ENCODE measurements around the gene TGFBR3.
"Not testable (repeated sequence)": the region's sequence is repeated elsewhere in the genome, so short reads cannot be mapped to it uniquely, and the experiment has no call there.

Gene TGFBR3

DNA sequence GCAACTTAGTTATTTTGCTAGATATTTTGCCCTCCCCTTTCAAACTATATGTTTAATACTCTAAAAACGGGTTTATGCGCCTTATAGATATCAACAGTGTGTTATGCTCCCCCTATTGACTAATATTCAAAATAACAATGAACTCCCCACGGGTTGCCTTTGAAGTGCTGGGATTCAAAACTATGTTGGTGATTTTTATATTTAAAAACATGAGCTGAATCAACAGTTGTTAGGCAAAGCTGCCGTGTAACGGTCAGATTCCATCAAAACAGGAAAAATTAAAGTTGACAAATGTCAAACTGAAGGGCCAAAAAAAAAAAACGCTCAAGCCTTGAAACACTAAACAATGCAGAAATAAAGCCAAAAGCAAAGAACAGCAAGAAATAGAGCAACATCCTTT lies 2.5 kb downstream of the TGFBR3 start:
- DNase-seq (ENCODE audit: low read depth): peak; percentile 43

DNA sequence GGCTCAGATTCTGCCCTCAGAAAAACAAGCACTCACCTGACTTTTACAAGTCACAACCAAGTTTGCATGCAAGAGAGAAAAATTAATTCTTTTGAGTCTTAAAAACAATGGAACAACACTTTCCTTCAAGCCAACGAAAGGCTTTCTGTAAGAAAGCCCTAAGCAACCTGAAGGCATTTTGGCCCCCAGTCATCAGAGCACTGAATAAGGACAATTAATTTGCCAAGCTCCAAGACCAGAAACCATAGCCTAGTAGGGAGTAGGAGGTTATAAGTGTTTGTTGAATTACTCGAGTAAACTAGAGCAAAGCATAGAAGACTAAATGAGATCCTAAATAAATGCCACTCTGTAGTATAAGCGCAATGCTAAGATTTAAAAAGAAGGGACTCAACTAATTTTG lies 4.7 kb downstream of the TGFBR3 start:
- DNase-seq (ENCODE audit: low read depth): no peak

DNA sequence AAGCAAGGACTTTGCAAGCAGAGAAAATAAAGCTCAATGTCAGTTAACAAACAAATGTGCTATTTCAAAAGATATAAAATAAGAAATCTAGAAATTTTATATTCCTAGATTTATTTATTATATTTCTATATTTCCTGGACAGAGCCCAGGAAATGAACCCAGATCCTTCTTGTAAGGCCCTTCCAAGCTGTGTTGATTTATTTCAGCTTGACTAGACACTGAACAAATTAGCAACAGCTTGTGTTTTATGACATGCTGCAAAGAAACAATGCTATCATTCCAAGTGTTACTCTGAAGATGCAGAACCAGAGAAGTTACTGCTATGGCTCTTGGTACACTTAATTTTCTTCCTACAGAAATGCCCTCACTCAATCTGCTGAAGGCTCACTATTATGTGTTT lies 6.2 kb downstream of the TGFBR3 start:
- DNase-seq (ENCODE audit: low read depth): no peak

- no peak for DNase-seq (ENCODE audit: low read depth)
Measured at GRCh38 chr1:91877574-91878208, 8.3 kb downstream of the TGFBR3 start.

- no peak for DNase-seq (ENCODE audit: low read depth)
Measured at GRCh38 chr1:91876781-91877573, 9.0 kb downstream of the TGFBR3 start.

DNA sequence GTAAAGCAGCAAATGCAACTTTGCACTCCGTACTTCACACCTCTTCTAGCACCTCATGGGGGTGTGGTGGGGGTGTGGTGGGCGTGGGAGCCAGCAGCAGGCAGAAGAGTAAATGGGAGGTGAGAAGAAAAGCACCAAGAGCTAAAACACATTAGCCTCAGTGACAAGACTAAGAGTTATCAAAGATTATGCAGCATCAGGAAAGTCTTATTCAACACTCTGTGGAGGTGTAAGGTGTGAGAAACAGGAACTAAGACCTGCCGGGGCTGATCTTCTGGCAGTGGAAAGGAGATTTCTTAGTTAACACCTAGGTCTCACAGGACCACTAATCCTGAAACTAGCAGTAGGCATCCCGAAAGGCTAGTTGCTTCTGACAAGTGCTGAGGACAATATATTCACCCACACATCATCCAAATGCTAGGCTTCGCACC lies 9.9 kb downstream of the TGFBR3 start:
- DNase-seq (ENCODE audit: low read depth): no peak

DNA sequence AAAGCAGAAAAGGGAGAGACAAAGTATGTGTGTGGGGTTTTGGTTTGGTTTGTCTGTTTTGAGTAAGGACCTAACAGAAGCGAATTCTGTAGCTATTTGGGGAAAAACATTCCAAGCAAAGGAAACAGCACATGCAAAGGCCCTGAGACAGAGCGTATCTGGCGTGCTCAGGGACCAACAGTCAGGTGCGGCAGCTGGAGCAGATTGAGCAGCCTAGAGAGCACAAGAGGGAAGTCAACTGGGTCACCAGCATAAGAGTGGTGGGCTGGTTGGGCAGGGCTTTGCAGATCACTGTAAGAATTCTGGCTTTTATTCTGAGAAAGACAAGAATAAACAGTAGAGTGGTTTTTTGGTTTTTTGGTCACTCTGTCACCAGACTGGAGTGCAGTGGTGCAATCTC lies 11.8 kb downstream of the TGFBR3 start:
- DNase-seq (ENCODE audit: low read depth): no peak

GRCh38 chr1:91872559-91873081 lies 13.3 kb downstream of the TGFBR3 start:
- DNase-seq (ENCODE audit: low read depth): peak; percentile 43

DNA sequence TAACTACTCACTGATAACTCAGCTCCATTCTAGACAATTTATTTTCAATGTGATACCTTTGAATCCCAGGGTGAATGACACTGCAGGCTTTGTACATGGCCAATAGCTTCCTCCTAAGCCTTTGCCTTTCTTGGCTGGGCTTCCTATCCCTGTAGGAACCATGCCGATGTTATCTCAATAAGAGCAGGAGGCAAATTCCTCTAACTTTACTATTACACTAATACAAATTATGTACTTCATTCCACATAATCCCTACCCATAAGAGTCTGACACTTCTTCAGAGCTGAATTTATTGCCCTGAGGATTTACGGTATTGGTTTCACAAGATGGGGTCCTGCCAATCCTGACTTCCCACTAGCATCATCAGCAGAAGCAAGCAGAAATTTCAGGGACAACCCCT lies 14.0 kb downstream of the TGFBR3 start:
- DNase-seq (ENCODE audit: low read depth): peak; percentile 76

DNA sequence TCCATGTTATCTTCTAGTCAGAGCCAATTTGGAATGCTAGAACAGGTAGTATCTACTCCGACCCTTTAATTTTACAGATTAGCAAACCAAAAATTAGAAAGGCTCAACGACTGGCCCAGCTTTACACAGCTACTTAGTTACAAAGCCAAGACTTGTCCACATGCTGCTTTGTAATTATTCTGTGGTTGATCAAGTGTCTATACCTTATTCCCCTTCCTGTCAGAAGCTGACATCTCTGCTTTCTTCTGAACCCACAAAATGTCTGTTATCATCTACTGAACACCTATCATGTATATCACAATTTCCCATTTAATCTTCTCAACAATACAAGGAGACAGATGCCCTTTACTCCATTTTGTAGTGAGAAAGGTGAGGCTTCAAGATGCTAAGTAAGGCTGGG lies 15.6 kb downstream of the TGFBR3 start:
- no peak for DNase-seq (ENCODE audit: low read depth)

- peak; percentile 11 for DNase-seq (ENCODE audit: low read depth)
Measured at GRCh38 chr1:91866425-91866824, 19.5 kb downstream of the TGFBR3 start.

DNA sequence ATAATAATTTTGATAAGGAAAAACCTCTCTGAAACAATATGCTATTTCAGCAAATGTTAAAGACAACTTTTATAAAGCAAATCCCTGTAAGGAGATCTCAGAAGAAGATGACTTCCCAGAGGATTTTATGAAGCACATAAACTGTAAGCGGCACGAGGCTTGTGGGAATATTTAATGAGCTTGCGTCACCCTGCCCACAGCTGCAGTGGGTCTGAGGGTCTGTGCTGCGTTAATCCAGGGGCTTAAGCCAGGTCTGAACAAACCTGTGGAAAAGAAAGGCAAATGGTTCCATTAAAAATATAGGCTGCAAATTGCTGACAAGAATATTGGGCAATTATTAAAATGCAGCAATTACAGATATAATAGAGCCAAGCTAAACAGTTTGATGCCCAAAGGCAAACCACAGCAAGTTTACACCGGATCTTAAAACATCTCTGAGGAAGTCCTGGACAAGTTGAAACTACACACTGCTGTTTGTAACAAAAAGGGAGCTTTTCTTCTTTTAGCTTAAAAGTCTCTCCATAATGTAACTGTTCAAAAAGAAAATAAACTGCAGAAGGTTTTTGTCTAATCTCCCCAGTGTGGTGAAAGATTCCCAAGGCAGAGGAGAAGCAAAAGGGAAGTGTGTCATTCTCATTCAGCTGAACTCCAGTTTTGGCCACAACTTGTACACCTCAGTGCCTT lies 21.8 kb downstream of the TGFBR3 start:
- DNase-seq (ENCODE audit: low read depth): peak; percentile 63

- peak; percentile 14 for DNase-seq (ENCODE audit: low read depth)
Measured at GRCh38 chr1:91863498-91863897, 22.5 kb downstream of the TGFBR3 start.

DNA sequence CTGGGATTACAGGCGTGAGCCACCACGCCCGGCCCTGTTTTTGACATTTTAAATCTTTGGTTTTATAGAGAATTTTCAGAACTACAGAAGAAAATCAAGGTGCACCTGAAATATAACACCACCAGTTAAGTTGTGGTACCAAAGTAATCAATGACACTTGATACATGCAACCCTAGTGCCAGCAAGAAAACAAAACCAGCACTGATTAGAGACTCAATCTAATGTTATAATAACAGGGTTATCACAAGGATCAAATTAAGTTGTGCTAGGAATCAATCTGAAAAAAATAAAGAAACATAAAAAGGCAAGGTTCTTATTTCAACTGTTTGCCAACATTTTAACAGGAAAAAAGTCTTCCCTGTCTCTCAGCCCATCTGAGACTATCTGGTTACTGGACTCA lies 23.8 kb downstream of the TGFBR3 start:
- DNase-seq (ENCODE audit: low read depth): no peak

- no peak for DNase-seq (ENCODE audit: low read depth)
Measured at GRCh38 chr1:91857557-91858239, 28.3 kb downstream of the TGFBR3 start.

GRCh38 chr1:91856996-91857395 lies 29.0 kb downstream of the TGFBR3 start:
- peak; percentile 32 for DNase-seq (ENCODE audit: low read depth)

DNA sequence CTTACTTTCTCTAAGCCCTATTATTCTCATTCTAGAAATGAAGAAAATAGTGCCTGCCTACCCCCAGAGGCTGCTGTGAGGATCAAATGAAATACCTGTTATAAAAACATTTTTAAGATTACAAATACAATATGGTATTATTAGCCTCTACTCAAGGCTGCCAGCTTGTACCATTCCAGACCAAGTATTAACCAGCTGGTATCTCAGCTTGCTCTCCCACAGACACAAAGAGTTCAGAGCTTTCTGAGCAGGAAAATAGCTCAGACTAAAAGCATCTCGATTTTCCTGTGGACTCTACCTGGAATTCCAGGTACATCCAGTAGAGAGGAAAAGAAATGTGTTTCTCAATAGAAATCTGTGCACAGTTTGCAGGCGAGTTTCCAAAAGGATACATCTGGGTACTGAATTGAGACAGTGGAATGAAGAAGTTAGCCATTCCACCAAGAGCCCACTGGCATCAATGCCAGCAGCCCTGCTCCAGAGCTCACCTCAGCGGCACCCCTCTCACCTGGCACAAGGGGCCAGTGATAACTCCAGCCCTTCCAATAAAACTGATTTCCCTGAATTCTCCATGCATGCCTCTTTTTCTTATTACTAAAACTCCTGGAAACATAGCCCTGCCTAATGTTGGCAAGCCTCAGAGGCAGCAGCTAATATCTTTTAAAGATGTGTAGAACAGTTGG lies 31.0 kb downstream of the TGFBR3 start:
- DNase-seq (ENCODE audit: low read depth): no peak

GRCh38 chr1:91853397-91853796 lies 32.6 kb downstream of the TGFBR3 start:
- no peak for DNase-seq (ENCODE audit: low read depth)

DNA sequence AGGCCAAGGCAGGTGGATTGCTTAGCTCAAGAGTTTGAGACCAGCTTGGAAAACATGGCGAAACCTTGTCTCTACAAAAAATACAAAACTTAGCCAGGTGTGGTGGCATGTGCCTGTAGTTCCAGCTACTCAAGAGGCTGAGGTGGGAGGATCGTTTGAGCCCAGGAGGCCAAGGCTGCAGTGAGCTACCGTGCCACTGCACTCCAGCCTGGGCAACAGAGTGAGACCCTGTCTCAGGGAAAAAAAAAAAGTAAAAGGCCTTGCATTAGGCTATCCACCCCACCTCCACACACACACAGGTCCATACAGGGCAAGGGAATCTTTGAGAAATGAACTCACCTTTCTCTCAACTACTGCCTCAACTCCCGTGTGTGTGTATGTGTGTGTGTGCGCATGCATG lies 33.9 kb downstream of the TGFBR3 start:
- DNase-seq (ENCODE audit: low read depth): not testable (repeated sequence)

- peak; percentile 87 for DNase-seq (ENCODE audit: low read depth)
Measured at GRCh38 chr1:91851130-91852010, 34.6 kb downstream of the TGFBR3 start.

- DNase-seq (ENCODE audit: low read depth): no peak
Measured at GRCh38 chr1:91850708-91851107, 35.2 kb downstream of the TGFBR3 start.
